ENCODE data around the gene CCL25.

DNA sequence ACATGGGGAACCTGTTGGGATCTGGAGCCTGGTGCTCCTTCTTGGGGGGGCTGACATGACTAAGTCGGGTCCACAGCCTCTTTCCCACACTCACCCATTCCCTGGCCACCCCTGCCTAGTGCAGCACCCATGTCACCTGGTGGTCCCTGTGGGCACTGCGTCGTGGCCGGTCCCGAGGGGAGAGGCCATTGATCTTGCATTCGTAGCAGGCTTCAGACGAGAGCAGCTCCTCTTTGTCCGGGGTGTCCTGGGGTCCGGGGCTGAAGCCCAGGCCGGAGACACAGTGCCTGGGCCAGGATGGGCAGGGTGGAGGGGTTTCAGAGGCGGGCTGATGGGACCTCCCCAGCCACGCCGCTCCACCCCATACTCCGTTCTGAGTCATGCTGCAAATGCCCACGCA, 19.4 kb downstream of the CCL25 start:
- TF ChIP-seq RAD21 (IDR thresholded peaks at IDR 0.05; ENCODE audit: low read length) (no peak), MAZ (IDR thresholded peaks at IDR 0.05; ENCODE audit: borderline replicate concordance, low read depth, low read length) (no peak), MXI1 (IDR thresholded peaks at IDR 0.05; ENCODE audit: borderline replicate concordance, low read depth, low read length) (no peak), RFX5 (IDR thresholded peaks at IDR 0.05; ENCODE audit: low read depth, low read length) (no peak), POLR2A (IDR thresholded peaks at IDR 0.05; ENCODE audit: low read depth, low read length) (no peak), SMC3 (IDR thresholded peaks at IDR 0.05; ENCODE audit: low read depth, low read length) (no peak), CEBPB (IDR thresholded peaks at IDR 0.05; ENCODE audit: low read depth, low read length) (no peak)
- TF ChIP-seq, protein P1, sequence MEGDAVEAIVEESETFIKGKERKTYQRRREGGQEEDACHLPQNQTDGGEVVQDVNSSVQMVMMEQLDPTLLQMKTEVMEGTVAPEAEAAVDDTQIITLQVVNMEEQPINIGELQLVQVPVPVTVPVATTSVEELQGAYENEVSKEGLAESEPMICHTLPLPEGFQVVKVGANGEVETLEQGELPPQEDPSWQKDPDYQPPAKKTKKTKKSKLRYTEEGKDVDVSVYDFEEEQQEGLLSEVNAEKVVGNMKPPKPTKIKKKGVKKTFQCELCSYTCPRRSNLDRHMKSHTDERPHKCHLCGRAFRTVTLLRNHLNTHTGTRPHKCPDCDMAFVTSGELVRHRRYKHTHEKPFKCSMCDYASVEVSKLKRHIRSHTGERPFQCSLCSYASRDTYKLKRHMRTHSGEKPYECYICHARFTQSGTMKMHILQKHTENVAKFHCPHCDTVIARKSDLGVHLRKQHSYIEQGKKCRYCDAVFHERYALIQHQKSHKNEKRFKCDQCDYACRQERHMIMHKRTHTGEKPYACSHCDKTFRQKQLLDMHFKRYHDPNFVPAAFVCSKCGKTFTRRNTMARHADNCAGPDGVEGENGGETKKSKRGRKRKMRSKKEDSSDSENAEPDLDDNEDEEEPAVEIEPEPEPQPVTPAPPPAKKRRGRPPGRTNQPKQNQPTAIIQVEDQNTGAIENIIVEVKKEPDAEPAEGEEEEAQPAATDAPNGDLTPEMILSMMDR (conservative IDR thresholded peaks at IDR 0.05; ENCODE audit: low read depth, low read length) = no peak
- TF ChIP-seq, protein P2, sequence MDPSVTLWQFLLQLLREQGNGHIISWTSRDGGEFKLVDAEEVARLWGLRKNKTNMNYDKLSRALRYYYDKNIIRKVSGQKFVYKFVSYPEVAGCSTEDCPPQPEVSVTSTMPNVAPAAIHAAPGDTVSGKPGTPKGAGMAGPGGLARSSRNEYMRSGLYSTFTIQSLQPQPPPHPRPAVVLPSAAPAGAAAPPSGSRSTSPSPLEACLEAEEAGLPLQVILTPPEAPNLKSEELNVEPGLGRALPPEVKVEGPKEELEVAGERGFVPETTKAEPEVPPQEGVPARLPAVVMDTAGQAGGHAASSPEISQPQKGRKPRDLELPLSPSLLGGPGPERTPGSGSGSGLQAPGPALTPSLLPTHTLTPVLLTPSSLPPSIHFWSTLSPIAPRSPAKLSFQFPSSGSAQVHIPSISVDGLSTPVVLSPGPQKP (IDR thresholded peaks at IDR 0.05; ENCODE audit: borderline replicate concordance, low read depth, low read length) = no peak
